IMR-90 (cell line): ENCODE results near the gene BLNK. TPM values are rescaled to one million over a fixed set of nuclear protein-coding genes. Genes with fewer than 3 reads are reported as not detected.

Source experiments
- ATAC-seq: fragments of 200-7000 bp; cut with Tn5 transposase; 2 replicates; pipeline ENCODE4 v1.9.1; 2020; ENCODE audit warnings: low read depth, mild to moderate bottlenecking, moderate library complexity
- BruUV-seq: library from RNA; stranded (reverse); fragments of 400-500 nt; replicated peaks from 2 replicates; lab custom pipeline; 2021; lab: Mats Ljungman, UMichigan
- CTCF ChIA-PET: fragments of 300-600 bp; formaldehyde crosslinking; extraction: SDS; loops from one replicate; lab custom pipeline; 2021; ENCODE audit warnings: antibody characterized with exemption; lab: Yijun Ruan, JAX
- POLR2A ChIA-PET: fragments of 300-600 bp; sonication (Branson Sonifier 250); formaldehyde crosslinking; loops from one replicate; lab custom pipeline; 2022; ENCODE audit warnings: antibody characterized with exemption; ENCODE audit not compliant: unreplicated experiment; lab: Charles Lee
- DNase-seq: peaks from one replicate; pipeline ENCODE4 v3.0.0; 2013
- H2AFZ ChIP-seq: replicated peaks from 2 replicates; pipeline ENCODE3; 2013; ENCODE audit warnings: low read length, mild to moderate bottlenecking; ENCODE audit not compliant: poor library complexity
- H2AK5ac ChIP-seq: 2 replicates; pipeline ENCODE4 v1.6.1; 2013; ENCODE audit warnings: low read depth, low read length, inconsistent platforms
- H2AK9ac ChIP-seq: replicated peaks from 2 replicates; pipeline ENCODE3; 2013; ENCODE audit warnings: mild to moderate bottlenecking, low read depth, low read length, moderate library complexity; ENCODE audit not compliant: poor library complexity
- H2BK120ac ChIP-seq: 2 replicates; pipeline ENCODE4 v1.6.1; 2013; ENCODE audit warnings: low read depth, low read length, inconsistent platforms
- H2BK15ac ChIP-seq: 3 replicates; pipeline ENCODE4 v1.6.1; 2013; ENCODE audit warnings: low read depth, low read length, inconsistent platforms
- H2BK20ac ChIP-seq: 2 replicates; pipeline ENCODE4 v1.6.1; 2013; ENCODE audit warnings: low read depth, mild to moderate bottlenecking, inconsistent platforms, low read length, moderate library complexity
- H2BK5ac ChIP-seq: 2 replicates; pipeline ENCODE4 v1.6.1; 2013; ENCODE audit warnings: mild to moderate bottlenecking, low read depth, low read length, inconsistent platforms; ENCODE audit not compliant: poor library complexity, severe bottlenecking
- H3K14ac ChIP-seq: replicated peaks from 2 replicates; pipeline ENCODE4 v1.6.1; 2013; ENCODE audit warnings: low read depth, low read length, inconsistent platforms
- H3K18ac ChIP-seq: 2 replicates; pipeline ENCODE4 v1.6.1; 2013; ENCODE audit warnings: low read depth, low read length, control low read depth
- H3K23ac ChIP-seq: 2 replicates; pipeline ENCODE4 v1.6.1; 2013; ENCODE audit warnings: low read depth, low read length, inconsistent platforms
- H3K27ac ChIP-seq: 2 replicates; pipeline ENCODE4 v1.5.1; 2013; ENCODE audit warnings: mild to moderate bottlenecking, control low read depth, low read length; ENCODE audit not compliant: insufficient read depth
- H3K27me3 ChIP-seq: 2 replicates; pipeline ENCODE4 v1.6.1; 2013; ENCODE audit warnings: low read length; ENCODE audit not compliant: control insufficient read depth, insufficient read depth
- H3K36me3 ChIP-seq: 2 replicates; pipeline ENCODE4 v1.6.1; 2013; ENCODE audit warnings: low read length, mixed read lengths; ENCODE audit not compliant: control insufficient read depth, insufficient read depth
- H3K4ac ChIP-seq: 2 replicates; pipeline ENCODE4 v1.6.1; 2013; ENCODE audit warnings: low read depth, low read length, inconsistent platforms
- H3K4me1 ChIP-seq: 2 replicates; pipeline ENCODE4 v1.6.1; 2013; ENCODE audit warnings: low read length, mixed read lengths; ENCODE audit not compliant: control insufficient read depth, insufficient read depth
- H3K4me2 ChIP-seq: 2 replicates; pipeline ENCODE4 v1.6.1; 2013; ENCODE audit warnings: low read depth, mild to moderate bottlenecking, control low read depth, low read length, moderate library complexity
- H3K4me3 ChIP-seq: 2 replicates; pipeline ENCODE4 v1.5.1; 2013; ENCODE audit warnings: low read depth, mild to moderate bottlenecking, control low read depth, low read length, moderate library complexity; ENCODE audit not compliant: insufficient read depth
- H3K56ac ChIP-seq: 2 replicates; pipeline ENCODE4 v1.6.1; 2013; ENCODE audit warnings: low read length, inconsistent platforms; ENCODE audit not compliant: insufficient read depth; ENCODE audit errors: extremely low read depth
- H3K79me1 ChIP-seq, 2 experiments: 2 replicates each; pipeline ENCODE4 v1.6.1; 2013; ENCODE audit warnings: low read length in 2 of 2, inconsistent platforms in 1 of 2, low read depth in 1 of 2
- H3K9ac ChIP-seq: 2 replicates; pipeline ENCODE4 v1.6.1; 2013; ENCODE audit warnings: low read depth, low read length, control low read depth
- H3K9me1 ChIP-seq: 2 replicates; pipeline ENCODE4 v1.6.1; 2013; ENCODE audit warnings: low read length, inconsistent platforms; ENCODE audit not compliant: insufficient read depth
- H3K9me3 ChIP-seq: 2 replicates; pipeline ENCODE4 v1.6.1; 2013; ENCODE audit warnings: low read length; ENCODE audit not compliant: control insufficient read depth, insufficient read depth
- H4K20me1 ChIP-seq: 2 replicates; pipeline ENCODE4 v1.6.1; 2013; ENCODE audit warnings: low read length, inconsistent platforms; ENCODE audit not compliant: insufficient read depth
- H4K5ac ChIP-seq: 2 replicates; pipeline ENCODE4 v1.6.1; 2013; ENCODE audit warnings: mild to moderate bottlenecking, low read depth, low read length, control low read depth
- H4K8ac ChIP-seq, 2 experiments: 2 replicates each; pipeline ENCODE4 v1.6.1; 2013; ENCODE audit warnings: low read depth in 2 of 2, low read length in 2 of 2, control low read depth in 1 of 2, inconsistent platforms in 1 of 2
- H4K91ac ChIP-seq: 2 replicates; pipeline ENCODE4 v1.6.1; 2013; ENCODE audit warnings: low read depth, low read length, inconsistent platforms; ENCODE audit not compliant: insufficient read depth
- CEBPB ChIP-seq: IDR thresholded peaks from 2 replicates; pipeline ENCODE4 v1.6.1; 2012; ENCODE audit warnings: low read depth, low read length, improper control_type of control experiment
- CHD1 ChIP-seq: IDR thresholded peaks from 2 replicates; pipeline ENCODE4 v1.6.1; 2012; ENCODE audit warnings: low read depth, low read length, improper control_type of control experiment
- MAFK ChIP-seq: IDR thresholded peaks from 2 replicates; pipeline ENCODE4 v1.6.1; 2012; ENCODE audit warnings: low read depth, low read length, improper control_type of control experiment
- MXI1 ChIP-seq: IDR thresholded peaks from 2 replicates; pipeline ENCODE4 v1.6.1; 2012; ENCODE audit warnings: low read depth, mild to moderate bottlenecking, low read length, moderate library complexity, borderline replicate concordance
- RAD21 ChIP-seq: IDR thresholded peaks from 2 replicates; pipeline ENCODE4 v1.6.1; 2012; ENCODE audit warnings: low read length, improper control_type of control experiment
- WGBS, 2 experiments: methylation state at CpG; one replicate each; pipeline versions ENCODE4 v1.1.5 to v1.1.7; 2013; ENCODE audit warnings: missing lambda C conversion rate in 2 of 2; ENCODE audit not compliant: insufficient read length in 1 of 2; ENCODE audit errors: extremely low coverage in 2 of 2; 5-methylcytosine and 5-hydroxymethylcytosine counted together
- dilution Hi-C: fragments of 300-500 bp; cut with HindIII; formaldehyde crosslinking; loops from one replicate; pipeline ENCODE4 v1.14.3; 2018; ENCODE audit warnings: low sequenced_read_pairs; ENCODE audit not compliant: unreplicated experiment
- in situ Hi-C: fragments of 300-500 bp; cut with MboI; formaldehyde crosslinking; loops from 3 replicates; pipeline ENCODE4 v1.14.3; 2019; ENCODE audit warnings: low sequenced_read_pairs, inconsistent platforms, mixed read lengths
- intact Hi-C: fragments of 100-400 bp; cut with micrococcal nuclease; formaldehyde crosslinking; loops from 2 replicates; pipeline ENCODE4 v1.10.0; 2022
- polyA plus RNA-seq, 3 experiments: library from polyadenylated mRNA; depleted of rRNA; stranded (reverse); fragments of >200 nt; gene quantifications; 2 replicates each; pipeline ENCODE4 v1.2.3, GENCODE V29; 2012; ENCODE audit warnings: low replicate concordance in 1 of 3
- total RNA-seq: library from RNA; depleted of rRNA; stranded (reverse); fragments of >200 nt; gene quantifications from 2 replicates; pipeline ENCODE4 v1.2.3, GENCODE V29; 2012

Gene BLNK
- total and polyA plus RNA-seq, 2 of the 4 experiments (the other 2 are of a cell fraction) = not detected

GRCh38 chr10:96275685-96276418 lies 4.5 kb upstream of the BLNK start:
- no peaks in the 10 kb centered on the region for H3K4me1 ChIP-seq
- no peak overlapping the region for H3K14ac ChIP-seq
- in situ Hi-C loops = no loop called here
- no peaks in the 10 kb centered on the region for H3K9me3 ChIP-seq
- H4K20me1 ChIP-seq = no peaks in the 10 kb centered on the region
- no peaks in the 10 kb centered on the region for H3K27me3 ChIP-seq
- no peak overlapping the region for H2BK15ac ChIP-seq
- no peaks in the 10 kb centered on the region for H3K9me1 ChIP-seq
- H3K9ac ChIP-seq = no peak overlapping the region
- no peak overlapping the region for H3K56ac ChIP-seq
- H3K18ac ChIP-seq = no peak overlapping the region
- POLR2A ChIA-PET = no interaction called here
- H3K36me3 ChIP-seq = no peaks in the 10 kb centered on the region
- ATAC-seq (no peak), DNase-seq (no peak)
- no peak overlapping the region for H4K8ac ChIP-seq
- no peak overlapping the region for H3K23ac ChIP-seq
- BruUV-seq = no TSS peak
- no CpG with 5 or more reads among the region's 2 CpGs for WGBS, 2 experiments
- H2AFZ ChIP-seq = no peak overlapping the region
- H3K4me3 ChIP-seq = no peak overlapping the region
- no peak overlapping the region for H3K27ac ChIP-seq
- no peak overlapping the region for H4K91ac ChIP-seq
- CTCF ChIA-PET = no interaction called here
- H3K4ac ChIP-seq = no peak overlapping the region
- no peak overlapping the region for H4K5ac ChIP-seq
- H3K79me1 ChIP-seq = no peaks in the 10 kb centered on the region
- dilution Hi-C loops = no loop called here
- no peak overlapping the region for H2BK120ac ChIP-seq
- H2AK9ac ChIP-seq = no peak overlapping the region
- H2AK5ac ChIP-seq = no peak overlapping the region
- no peak overlapping the region for H2BK20ac ChIP-seq
- intact Hi-C loops = no loop called here
- no peak overlapping the region for H3K4me2 ChIP-seq
- H2BK5ac ChIP-seq = no peak overlapping the region
- TF ChIP-seq RAD21 (no peak), MXI1 (no peak), CEBPB (no peak), MAFK (no peak), CHD1 (no peak)
